ENCODE data around the gene MRPS2. TPM values are rescaled to one million over a fixed set of nuclear protein-coding genes. Genes with fewer than 3 reads are reported as not detected.

Gene MRPS2
- total and polyA plus RNA-seq, 10 of the 15 experiments (the other 5 are each of a cell fraction or from before 2014, with no cell fraction given), result 3.3 to 103 (median 69.5) TPM

GRCh38 chr9:135464181-135464580 lies 36.3 kb upstream of the MRPS2 start (continued):
- TF ChIP-seq REST (IDR thresholded peaks at IDR 0.05; ENCODE audit: low read depth, low read length) (no peak), GABPA (IDR thresholded peaks at IDR 0.05; ENCODE audit: low read depth) (no peak), ZNF592 (IDR thresholded peaks at IDR 0.05) (no peak), ATF3 (IDR thresholded peaks at IDR 0.05; ENCODE audit: borderline replicate concordance, extremely low read depth, low read depth, low read length) (no peak), ZNF24 (IDR thresholded peaks at IDR 0.05) (no peak), NR2F1 (conservative IDR thresholded peaks at IDR 0.05) (no peak), MEF2A (IDR thresholded peaks at IDR 0.05; ENCODE audit: insufficient read depth, low read depth, low read length) (no peak), SIX5 (IDR thresholded peaks at IDR 0.05; ENCODE audit: low read depth, low read length, severe bottlenecking) (no peak), FOXK2 (IDR thresholded peaks at IDR 0.05) (no peak), FOXM1 (IDR thresholded peaks at IDR 0.05; ENCODE audit: low read depth, low read length) (no peak), NBN (IDR thresholded peaks at IDR 0.05) (no peak)

Measured in GM12878 (cell line).